Activated T-cell treated with anti-CD3 and anti-CD28 coated beads, Interleukin-2, amount 50 U/mL, for 48 hours (primary cell): ENCODE data around the gene PINK1.

Experiments
- DNase-seq, 2 experiments: peaks; one replicate each; pipeline ENCODE4 v3.0.0-alpha.2; 2020

Gene PINK1

GRCh38 chr1:20611652-20612051 lies 21.6 kb upstream of the PINK1 start:
- no peak for DNase-seq

GRCh38 chr1:20612221-20612746 lies 21.0 kb upstream of the PINK1 start:
- DNase-seq = peak in 1 of 2 experiments; percentile 25

- no peak for DNase-seq
These were observed 19.1 kb upstream of the PINK1 start for GRCh38 chr1:20614131-20614579.

- no peak for DNase-seq
These were observed 17.1 kb upstream of the PINK1 start for GRCh38 chr1:20615946-20616846.

GRCh38 chr1:20616847-20617487 lies 16.3 kb upstream of the PINK1 start:
- DNase-seq = no peak

GRCh38 chr1:20618550-20618949 lies 14.7 kb upstream of the PINK1 start:
- DNase-seq = no peak

- no peak for DNase-seq
These were observed 13.3 kb upstream of the PINK1 start for GRCh38 chr1:20619999-20620398.

- DNase-seq = no peak
These were observed 12.2 kb upstream of the PINK1 start for GRCh38 chr1:20621012-20621411.

- no peak for DNase-seq
These were observed 8.5 kb upstream of the PINK1 start for GRCh38 chr1:20624709-20625108.

GRCh38 chr1:20625176-20626097 lies 7.8 kb upstream of the PINK1 start:
- no peak for DNase-seq

GRCh38 chr1:20626098-20626427 lies 7.2 kb upstream of the PINK1 start:
- DNase-seq = no peak

- no peak for DNase-seq
These were observed 6.7 kb upstream of the PINK1 start for GRCh38 chr1:20626524-20626923.

- DNase-seq = no peak
These were observed 2.5 kb upstream of the PINK1 start for GRCh38 chr1:20630729-20631128.

GRCh38 chr1:20632386-20632785 lies 872 bp upstream of the PINK1 start:
- no peak for DNase-seq

- peak in 1 of 2 experiments; percentile 53 for DNase-seq
These were observed 871 bp downstream of the PINK1 start for GRCh38 chr1:20634065-20634593.

GRCh38 chr1:20634594-20635084 lies 1.4 kb downstream of the PINK1 start:
- DNase-seq = no peak

- no peak for DNase-seq
These were observed 3.6 kb downstream of the PINK1 start for GRCh38 chr1:20636785-20637347.

- peak; percentile 68 to 70 for DNase-seq
These were observed 6.9 kb downstream of the PINK1 start for GRCh38 chr1:20640183-20640597.

- DNase-seq = no peak
These were observed 8.7 kb downstream of the PINK1 start for GRCh38 chr1:20641975-20642374.

- DNase-seq = no peak
These were observed 9.8 kb downstream of the PINK1 start for GRCh38 chr1:20643080-20643479.

GRCh38 chr1:20644416-20644815 lies 11.2 kb downstream of the PINK1 start:
- DNase-seq = no peak

- no peak for DNase-seq
These were observed 12.2 kb downstream of the PINK1 start for GRCh38 chr1:20645414-20645813.
